Activated naive CD8-positive, alpha-beta T cell treated with anti-CD3 and anti-CD28 coated beads, Interleukin-2, amount 50 U/mL, for 16 hours (primary cell): Measurements from ENCODE around the gene SNX11.
A peak's percentile ranks its signal among the peaks of the same experiment; 100 is the strongest.

Experiments used
- DNase-seq: peaks from one replicate; pipeline ENCODE4 v3.0.0-alpha.2; 2020; ENCODE audit warnings: low read depth, low spot score

The SNX11 gene

GRCh38 chr17:48100160-48100559 is 7.4 kb upstream of the SNX11 start:
- no peak for DNase-seq

- no peak for DNase-seq
Measured at GRCh38 chr17:48100591-48101011, 7.0 kb upstream of the SNX11 start.

- peak; percentile 80 for DNase-seq
Measured at GRCh38 chr17:48101012-48101720, 6.4 kb upstream of the SNX11 start, which contains the start of gene CBX1. Gene CBX1, minus strand, starts transcription at chr17:48101478. Its CDS starts 24,474 bp downstream, at chr17:48077004.

- DNase-seq: no peak
Measured at GRCh38 chr17:48102043-48102750, 5.4 kb upstream of the SNX11 start.

- no peak for DNase-seq
Measured at GRCh38 chr17:48102798-48103715, 4.5 kb upstream of the SNX11 start.

- DNase-seq: no peak
Measured at GRCh38 chr17:48104440-48104839, 3.1 kb upstream of the SNX11 start.

- DNase-seq: no peak
Measured at GRCh38 chr17:48106802-48107136, 797 bp upstream of the SNX11 start.

GRCh38 chr17:48110761-48111160 is 3.2 kb downstream of the SNX11 start:
- DNase-seq: no peak

GRCh38 chr17:48111937-48112241 is 4.3 kb downstream of the SNX11 start:
- DNase-seq: no peak

- no peak for DNase-seq
Measured at GRCh38 chr17:48113201-48113676, 5.7 kb downstream of the SNX11 start.

GRCh38 chr17:48121923-48122664 is 14.5 kb downstream of the SNX11 start:
- no peak for DNase-seq

- no peak for DNase-seq
Measured at GRCh38 chr17:48122665-48123045, 15.1 kb downstream of the SNX11 start.

GRCh38 chr17:48123111-48123510 is 15.5 kb downstream of the SNX11 start:
- DNase-seq: no peak

GRCh38 chr17:48123776-48124388 is 16.3 kb downstream of the SNX11 start:
- DNase-seq: no peak

- no peak for DNase-seq
Measured at GRCh38 chr17:48125829-48126531, 18.4 kb downstream of the SNX11 start.

- no peak for DNase-seq
Measured at GRCh38 chr17:48126532-48126850, 18.9 kb downstream of the SNX11 start.

GRCh38 chr17:48127371-48128051 is 19.9 kb downstream of the SNX11 start:
- DNase-seq: no peak

- DNase-seq: no peak
Measured at GRCh38 chr17:48128400-48128799, 20.8 kb downstream of the SNX11 start.

- DNase-seq: no peak
Measured at GRCh38 chr17:48129981-48130380, 22.4 kb downstream of the SNX11 start.

- peak; percentile 15 for DNase-seq
Measured at GRCh38 chr17:48131216-48131824, 23.8 kb downstream of the SNX11 start.
